SKM-1 (cell line): ENCODE results near the gene DUSP8.
A peak's percentile ranks its signal among the peaks of the same experiment; 100 is the strongest.
"Not testable (repeated sequence)": the region's sequence is repeated elsewhere in the genome, so short reads cannot be mapped to it uniquely, and the experiment has no call there.

Experiments
- DNase-seq: peaks from one replicate; lab custom pipeline; 2025; ENCODE audit not compliant: unreplicated experiment; lab: John Stamatoyannopoulos, UW

Gene DUSP8

DNA sequence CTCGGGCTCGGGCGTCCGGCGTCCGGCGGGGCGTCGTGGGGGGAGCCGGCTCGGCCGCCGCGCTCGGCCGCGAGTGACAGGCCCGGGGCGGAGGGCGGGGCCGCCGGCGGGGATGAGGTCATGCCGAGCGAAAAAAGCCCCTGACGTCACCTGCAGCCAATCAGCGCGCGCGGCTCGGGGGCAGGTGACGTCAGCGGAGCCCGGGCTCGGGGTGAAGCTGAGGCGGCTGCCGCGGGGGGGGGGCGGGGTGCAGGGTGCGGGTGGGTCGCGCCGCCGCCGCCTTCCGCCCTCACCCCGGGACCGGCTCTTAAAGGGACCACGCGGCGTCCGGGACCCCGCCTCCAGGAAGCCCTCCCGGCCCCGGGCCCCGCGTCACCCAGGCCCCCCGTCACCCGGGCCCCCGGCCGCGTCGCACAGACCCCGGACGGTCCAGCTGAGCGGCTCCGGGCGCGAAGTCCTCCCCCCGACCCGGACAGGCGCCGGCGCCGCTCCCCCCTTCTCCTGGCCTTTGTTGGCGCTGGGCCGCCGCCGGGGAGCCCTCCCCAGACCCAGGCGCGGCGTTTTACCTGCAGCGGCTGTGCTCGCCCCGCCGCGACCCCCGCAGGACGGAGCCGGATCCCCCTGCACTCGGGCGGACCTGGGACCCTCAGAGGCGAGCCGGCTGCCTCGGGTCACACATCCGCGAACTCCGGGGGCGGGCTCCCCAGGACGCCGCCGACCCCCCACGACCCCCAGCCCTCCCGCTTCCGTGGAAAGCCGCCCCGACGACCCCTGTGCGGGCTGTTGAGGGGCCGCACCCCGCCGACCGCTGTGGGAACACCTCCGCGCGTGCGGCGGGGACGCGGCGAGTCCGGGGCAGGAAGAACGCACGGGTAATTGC lies at the start of gene DUSP8:
Gene DUSP8 (minus strand): TSS at position 75 of the 880 bp plus-strand sequence. CDS start 6,445 bp downstream, outside the sequence.
- DNase-seq = peak; percentile 44

GRCh38 chr11:1619449-1619848 lies 47.4 kb upstream of the DUSP8 start:
- no peak for DNase-seq

- no peak for DNase-seq
These were observed 46.2 kb upstream of the DUSP8 start for GRCh38 chr11:1618231-1618630.

- no peak for DNase-seq
These were observed 36.3 kb upstream of the DUSP8 start, which contains the start of gene KRTAP5-3 for GRCh38 chr11:1608363-1608762. KRTAP5-3 (minus strand) TSS chr11:1608463; CDS start chr11:1608385, 78 bp downstream.

DNA sequence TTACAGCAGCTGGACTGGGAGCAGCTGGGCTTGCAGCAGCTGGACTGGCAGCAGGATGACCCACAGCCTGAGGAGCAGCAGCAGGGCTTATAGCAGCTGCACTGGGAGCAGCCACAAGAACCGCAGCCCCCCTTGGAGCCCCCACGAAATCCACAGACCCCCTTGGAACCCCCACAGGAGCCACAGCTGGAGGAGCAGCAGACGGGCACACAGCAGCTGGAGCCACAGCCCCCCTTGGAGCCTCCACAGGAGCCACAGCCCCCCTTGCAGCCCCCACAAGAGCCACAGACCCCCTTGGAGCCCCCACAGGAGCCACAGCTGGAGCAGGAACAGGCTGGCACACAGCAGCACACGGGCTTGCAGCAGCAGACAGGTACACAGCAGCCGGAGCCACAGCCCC lies 35.8 kb upstream of the DUSP8 start:
- DNase-seq = not testable (repeated sequence)

DNA sequence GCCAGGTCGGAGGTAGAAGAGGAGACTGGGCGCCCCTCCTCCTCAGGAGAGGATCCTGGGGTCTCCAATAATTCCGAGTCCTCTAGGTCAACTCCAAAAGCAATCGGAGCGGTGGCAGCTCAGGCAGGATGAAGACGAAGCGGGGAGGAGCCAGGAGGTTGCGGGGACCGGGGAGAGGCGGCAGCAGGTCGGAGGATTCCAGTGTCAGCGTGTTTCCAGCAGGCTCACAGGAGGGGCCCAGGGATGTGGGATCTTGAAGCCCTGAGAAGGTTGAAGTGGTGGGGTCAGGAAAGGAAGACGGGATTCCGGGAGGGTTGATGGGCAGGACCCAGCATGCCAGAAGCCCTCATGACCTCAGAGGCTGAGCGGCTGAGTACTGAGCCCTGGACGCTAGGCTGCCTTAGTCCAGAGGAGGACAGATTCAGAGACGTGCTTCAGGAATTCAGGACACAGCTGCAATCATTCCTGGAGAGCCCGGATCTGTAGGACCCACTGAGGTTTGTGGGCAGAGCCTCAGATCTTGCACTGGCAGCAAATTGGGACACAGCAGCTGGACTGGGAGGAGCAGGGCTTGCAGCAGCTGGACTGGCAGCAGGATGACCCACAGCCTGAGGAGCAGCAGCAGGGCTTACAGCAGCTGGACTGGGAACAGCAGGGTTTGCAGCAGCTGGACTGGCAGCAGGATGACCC lies 35.2 kb upstream of the DUSP8 start:
- DNase-seq = not testable (repeated sequence)

DNA sequence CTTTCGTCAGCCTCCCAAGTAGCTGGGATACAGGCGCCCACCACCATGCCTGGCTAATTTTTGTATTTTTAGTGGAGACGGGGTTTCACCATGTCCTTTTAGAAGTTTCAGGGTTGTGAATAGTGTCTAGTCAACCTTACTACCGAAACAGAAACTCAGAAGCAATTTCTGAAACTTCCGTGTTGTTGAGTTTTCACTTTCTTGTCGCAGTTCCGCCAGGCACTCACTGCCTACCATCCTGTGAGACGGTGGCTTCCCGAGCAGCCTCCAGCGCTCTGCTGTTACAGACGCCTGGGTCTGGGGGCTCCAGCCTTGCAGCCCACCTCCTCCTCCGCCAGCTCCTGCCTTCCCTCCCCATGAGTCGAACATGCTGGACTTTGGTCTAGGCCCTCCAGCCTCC lies 33.9 kb upstream of the DUSP8 start:
- not testable (repeated sequence) for DNase-seq

DNA sequence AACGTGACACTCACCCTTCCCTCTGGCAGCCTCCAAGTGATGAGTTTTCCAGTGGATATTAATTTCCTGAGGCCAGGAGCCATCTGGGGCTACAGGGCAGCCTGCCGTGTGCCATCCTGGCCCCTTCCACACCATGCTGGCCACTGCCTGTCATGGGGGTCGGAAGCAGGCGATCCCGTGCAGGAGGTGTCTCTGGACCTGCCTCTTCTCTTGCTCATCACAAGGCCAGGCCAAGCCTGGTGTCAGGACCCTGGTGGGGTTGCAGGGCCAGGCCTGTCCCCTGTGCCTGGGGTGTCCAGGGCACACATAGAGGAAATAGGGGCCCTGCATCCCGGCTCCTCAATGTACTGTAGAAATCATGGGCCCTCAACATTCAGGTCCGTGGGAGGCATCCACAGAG lies 32.6 kb upstream of the DUSP8 start:
- DNase-seq = no peak

- no peak for DNase-seq
These were observed 32.1 kb upstream of the DUSP8 start for GRCh38 chr11:1604181-1604580.

DNA sequence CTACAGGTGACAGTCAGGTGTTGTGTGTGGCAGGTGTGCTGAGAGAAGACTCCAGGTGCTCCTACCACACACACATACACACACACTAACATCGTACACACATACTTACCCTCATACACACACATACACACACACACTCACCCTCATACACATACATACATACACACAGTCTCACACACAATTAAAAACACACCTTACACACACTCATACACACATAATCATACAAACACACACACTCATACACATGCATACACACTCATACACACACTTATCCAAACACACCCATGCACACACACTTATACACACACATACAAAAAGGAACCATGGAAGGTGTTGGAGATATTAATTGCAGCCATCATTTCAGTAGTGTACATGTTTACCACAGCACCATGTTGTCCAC lies 31.6 kb upstream of the DUSP8 start:
- no peak for DNase-seq

GRCh38 chr11:1601663-1602062 lies 29.6 kb upstream of the DUSP8 start:
- DNase-seq = not testable (repeated sequence)

- no peak for DNase-seq
These were observed 28.6 kb upstream of the DUSP8 start for GRCh38 chr11:1600626-1601025.

GRCh38 chr11:1598816-1599215 lies 26.7 kb upstream of the DUSP8 start:
- no peak for DNase-seq

DNA sequence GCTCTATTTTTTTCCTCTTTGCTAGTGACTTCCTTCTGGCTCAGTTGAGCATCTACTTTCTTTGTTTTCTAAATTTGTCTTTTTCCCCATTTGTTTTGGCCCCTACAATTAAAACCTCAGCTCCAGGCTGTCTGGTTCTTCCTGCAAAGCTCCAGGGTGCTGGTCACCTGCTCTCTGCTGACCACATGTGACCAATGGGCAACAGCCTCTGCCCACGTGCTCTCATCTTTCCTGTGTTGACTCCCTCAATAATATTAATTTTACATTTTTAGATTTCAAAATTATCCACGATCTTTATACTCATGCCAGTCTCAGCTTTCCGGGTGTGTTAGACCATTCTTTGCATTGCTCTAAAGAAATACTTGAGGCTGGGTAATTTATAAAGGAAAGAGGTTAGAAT lies 26.3 kb upstream of the DUSP8 start:
- DNase-seq = not testable (repeated sequence)

DNA sequence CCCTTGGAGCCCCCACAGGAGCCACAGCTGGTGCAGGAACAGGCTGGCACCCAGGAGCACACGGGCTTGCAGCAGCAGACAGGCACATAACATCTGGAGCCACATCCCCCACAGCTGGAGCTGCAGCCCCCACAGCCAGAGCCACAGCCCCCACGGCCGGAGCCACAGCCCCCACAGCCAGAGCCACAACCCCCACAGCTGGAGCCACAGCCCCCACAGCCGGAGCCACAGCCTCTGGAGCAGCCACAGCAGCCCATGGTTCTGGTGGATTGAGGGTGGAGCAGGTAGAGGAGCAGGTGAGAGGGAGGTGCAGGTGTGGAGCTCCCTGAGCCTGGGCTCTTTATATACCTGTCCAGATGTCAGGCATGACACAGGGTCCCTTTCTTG lies 25.9 kb upstream of the DUSP8 start, which contains the start of gene KRTAP5-2:
Gene KRTAP5-2 (minus strand): TSS at position 301 of the 387 bp plus-strand sequence. CDS start 44 bp downstream, at position 257.
- DNase-seq = no peak

GRCh38 chr11:1597331-1597993 lies 25.4 kb upstream of the DUSP8 start:
- no peak for DNase-seq

GRCh38 chr11:1596576-1597121 lies 24.6 kb upstream of the DUSP8 start:
- not testable (repeated sequence) for DNase-seq

- not testable (repeated sequence) for DNase-seq
These were observed 24.0 kb upstream of the DUSP8 start for GRCh38 chr11:1595994-1596575.

DNA sequence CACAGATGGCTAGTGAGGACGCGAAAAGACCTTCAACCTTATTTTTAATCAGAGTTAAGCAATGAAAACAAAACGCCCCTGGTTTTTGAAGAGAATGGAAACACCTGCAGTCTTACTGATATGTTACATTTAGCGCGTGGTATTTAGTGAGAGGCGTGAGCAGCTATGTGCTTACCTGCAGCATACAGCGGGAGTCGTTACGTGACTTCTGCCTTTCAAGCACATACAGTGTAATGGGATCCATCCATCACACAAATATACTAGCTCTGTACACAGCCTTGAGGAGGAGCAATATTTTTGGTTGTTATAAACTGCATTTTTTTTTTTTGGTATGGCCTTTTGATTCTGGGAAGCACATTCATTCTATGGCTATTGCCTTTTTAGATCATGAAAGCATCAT lies 20.6 kb upstream of the DUSP8 start:
- DNase-seq = no peak

- DNase-seq = no peak
These were observed 17.9 kb upstream of the DUSP8 start for GRCh38 chr11:1589996-1590395.
